Neural crest cell (in vitro differentiated cells): Measurements from ENCODE around the gene FICD. TPM values are rescaled to one million over a fixed set of nuclear protein-coding genes. Genes with fewer than 3 reads are reported as not detected.

Experiments used
- DNase-seq: peaks from one replicate; pipeline ENCODE4 v3.0.0; 2021; ENCODE audit warnings: low read depth, mixed read lengths, low spot score
- H3K27ac Mint-ChIP-seq: one replicate; pipeline ENCODE4 v1.8.0; 2021; ENCODE audit warnings: mild to moderate bottlenecking, mixed read lengths; ENCODE audit not compliant: unreplicated experiment
- H3K27me3 Mint-ChIP-seq: 2 replicates; pipeline ENCODE4 v1.8.0; 2021; ENCODE audit warnings: low read depth, mild to moderate bottlenecking, mixed read lengths
- H3K36me3 Mint-ChIP-seq: 2 replicates; pipeline ENCODE4 v1.8.0; 2021; ENCODE audit warnings: low read depth, mild to moderate bottlenecking, mixed read lengths
- H3K4me1 Mint-ChIP-seq: 2 replicates; pipeline ENCODE4 v1.8.0; 2021; ENCODE audit warnings: mixed read lengths
- H3K4me3 Mint-ChIP-seq: one replicate; pipeline ENCODE4 v1.8.0; 2021; ENCODE audit warnings: mild to moderate bottlenecking, mixed read lengths
- H3K9me3 Mint-ChIP-seq: 2 replicates; pipeline ENCODE4 v1.8.0; 2021; ENCODE audit warnings: mixed read lengths
- CTCF ChIP-seq: fragments of 200-600 bp; sonication (generic); conservative IDR thresholded peaks from 2 replicates; pipeline ENCODE4 v1.5.0; 2021; ENCODE audit warnings: antibody characterized with exemption, mild to moderate bottlenecking
- total RNA-seq: library from RNA; stranded (reverse); gene quantifications from 2 replicates; pipeline ENCODE4 v1.2.1, GENCODE V29; 2021

The FICD gene
- total RNA-seq, 1 donor from 2014 or later = 2.9 TPM

- Mint-ChIP-seq H3K4me3 (peak overlapping the region; percentile 96), H3K4me1 (peaks cover 26% of the 10 kb centered on the region), H3K36me3 (peaks cover 8% of the 10 kb centered on the region), H3K27me3 (peaks cover 19% of the 10 kb centered on the region), H3K9me3 (no peaks in the 10 kb centered on the region), H3K27ac (peak overlapping the region; percentile 71)
- TF ChIP-seq CTCF = no peak
- DNase-seq = no peak
These were observed 839 bp downstream of the FICD start for GRCh38 chr12:108515916-108516315.

- TF ChIP-seq CTCF = no peak
- Mint-ChIP-seq H3K27ac (no peak overlapping the region), H3K9me3 (no peaks in the 10 kb centered on the region), H3K4me1 (peaks cover 26% of the 10 kb centered on the region), H3K36me3 (peaks cover 9% of the 10 kb centered on the region), H3K4me3 (peak overlapping the region; percentile 96), H3K27me3 (peaks cover 19% of the 10 kb centered on the region)
- no peak for DNase-seq
These were observed 1.6 kb downstream of the FICD start for GRCh38 chr12:108516511-108517275.

- Mint-ChIP-seq H3K27me3 (peaks cover 13% of the 10 kb centered on the region), H3K27ac (no peak overlapping the region), H3K36me3 (peaks cover 14% of the 10 kb centered on the region), H3K4me1 (peaks cover 20% of the 10 kb centered on the region), H3K4me3 (peak overlapping the region; percentile 96), H3K9me3 (no peaks in the 10 kb centered on the region)
- no peak for TF ChIP-seq CTCF
- no peak for DNase-seq
These were observed 2.4 kb downstream of the FICD start for GRCh38 chr12:108517288-108518100.

GRCh38 chr12:108518101-108518715 is 3.1 kb downstream of the FICD start:
- H3K9me3 Mint-ChIP-seq = no peaks in the 10 kb centered on the region
- H3K27ac Mint-ChIP-seq = no peak overlapping the region
- H3K4me3 Mint-ChIP-seq = peak overlapping the region; percentile 41
- peaks cover 15% of the 10 kb centered on the region for H3K36me3 Mint-ChIP-seq
- H3K27me3 Mint-ChIP-seq = peaks cover 12% of the 10 kb centered on the region
- no peak for TF ChIP-seq CTCF
- peaks cover 20% of the 10 kb centered on the region for H3K4me1 Mint-ChIP-seq
- no peak for DNase-seq

GRCh38 chr12:108518716-108519496 is 3.8 kb downstream of the FICD start:
- H3K27me3 Mint-ChIP-seq = peaks cover 10% of the 10 kb centered on the region
- H3K9me3 Mint-ChIP-seq = no peaks in the 10 kb centered on the region
- H3K4me3 Mint-ChIP-seq = peak overlapping the region; percentile 41
- no peak for TF ChIP-seq CTCF
- H3K4me1 Mint-ChIP-seq = peaks cover 20% of the 10 kb centered on the region
- peaks cover 19% of the 10 kb centered on the region for H3K36me3 Mint-ChIP-seq
- no peak overlapping the region for H3K27ac Mint-ChIP-seq
- no peak for DNase-seq
